ENCODE results near the gene S100A13.

Gene S100A13

GRCh38 chr1:153623101-153623500, 4.2 kb downstream of the S100A13 start:
- Histone ChIP-seq H3K4me3 (no peak overlapping the region), H3K9me3 (no peaks in the 10 kb centered on the region), H3K27me3 (no peaks in the 10 kb centered on the region), H3K27ac (no peak overlapping the region), H3K4me1 (peaks cover 0 to 43% (median 29%) of the 10 kb centered on the region in 4 donors), H3K36me3 (peaks cover 12 to 39% (median 14%) of the 10 kb centered on the region in 3 donors)
- TF ChIP-seq, protein P1, sequence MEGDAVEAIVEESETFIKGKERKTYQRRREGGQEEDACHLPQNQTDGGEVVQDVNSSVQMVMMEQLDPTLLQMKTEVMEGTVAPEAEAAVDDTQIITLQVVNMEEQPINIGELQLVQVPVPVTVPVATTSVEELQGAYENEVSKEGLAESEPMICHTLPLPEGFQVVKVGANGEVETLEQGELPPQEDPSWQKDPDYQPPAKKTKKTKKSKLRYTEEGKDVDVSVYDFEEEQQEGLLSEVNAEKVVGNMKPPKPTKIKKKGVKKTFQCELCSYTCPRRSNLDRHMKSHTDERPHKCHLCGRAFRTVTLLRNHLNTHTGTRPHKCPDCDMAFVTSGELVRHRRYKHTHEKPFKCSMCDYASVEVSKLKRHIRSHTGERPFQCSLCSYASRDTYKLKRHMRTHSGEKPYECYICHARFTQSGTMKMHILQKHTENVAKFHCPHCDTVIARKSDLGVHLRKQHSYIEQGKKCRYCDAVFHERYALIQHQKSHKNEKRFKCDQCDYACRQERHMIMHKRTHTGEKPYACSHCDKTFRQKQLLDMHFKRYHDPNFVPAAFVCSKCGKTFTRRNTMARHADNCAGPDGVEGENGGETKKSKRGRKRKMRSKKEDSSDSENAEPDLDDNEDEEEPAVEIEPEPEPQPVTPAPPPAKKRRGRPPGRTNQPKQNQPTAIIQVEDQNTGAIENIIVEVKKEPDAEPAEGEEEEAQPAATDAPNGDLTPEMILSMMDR (IDR thresholded peaks at IDR 0.05), result no peak
- DNase-seq, result peak in 1 of 2 donors; percentile 34
- intact Hi-C loops (cut with DNase I; ENCODE audit: low total_unique reads), result no loop called here

DNA sequence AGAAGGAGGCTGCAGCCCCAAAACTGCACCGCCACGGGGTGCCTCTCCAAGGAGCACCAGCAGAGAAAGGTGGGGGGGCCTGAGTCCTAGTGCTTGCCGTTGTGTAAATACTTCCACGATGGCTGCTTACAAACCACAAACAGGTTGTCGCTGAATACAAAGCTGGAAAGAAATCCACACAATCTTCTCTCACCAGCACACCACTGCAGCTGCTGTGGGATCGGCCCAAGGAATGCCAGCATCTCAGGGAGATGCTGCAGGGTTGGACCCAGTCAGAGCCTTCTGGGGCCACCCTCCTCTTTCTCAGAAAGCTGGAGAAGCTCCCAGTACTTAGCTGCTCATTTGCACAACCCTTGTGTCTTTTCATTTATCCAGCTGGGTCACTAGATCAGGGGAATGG, 8.1 kb downstream of the S100A13 start:
- H3K36me3 ChIP-seq, result peaks cover 12 to 39% (median 14%) of the 10 kb centered on the region in 3 donors
- H3K4me3 ChIP-seq, result no peak overlapping the region
- intact Hi-C loops (cut with DNase I; ENCODE audit: low total_unique reads), result loop anchor here (5.0 kb wide), 1 partner anchor 112 kb away; no protein-coding TSS in a partner anchor
- peaks cover 0 to 22% (median 10%) of the 10 kb centered on the region in 4 donors for H3K4me1 ChIP-seq
- H3K9me3 ChIP-seq, result no peaks in the 10 kb centered on the region
- no peak overlapping the region for H3K27ac ChIP-seq
- TF ChIP-seq, protein P1 (IDR thresholded peaks at IDR 0.05), result no peak
- no peak for DNase-seq
- H3K27me3 ChIP-seq, result no peaks in the 10 kb centered on the region

DNA sequence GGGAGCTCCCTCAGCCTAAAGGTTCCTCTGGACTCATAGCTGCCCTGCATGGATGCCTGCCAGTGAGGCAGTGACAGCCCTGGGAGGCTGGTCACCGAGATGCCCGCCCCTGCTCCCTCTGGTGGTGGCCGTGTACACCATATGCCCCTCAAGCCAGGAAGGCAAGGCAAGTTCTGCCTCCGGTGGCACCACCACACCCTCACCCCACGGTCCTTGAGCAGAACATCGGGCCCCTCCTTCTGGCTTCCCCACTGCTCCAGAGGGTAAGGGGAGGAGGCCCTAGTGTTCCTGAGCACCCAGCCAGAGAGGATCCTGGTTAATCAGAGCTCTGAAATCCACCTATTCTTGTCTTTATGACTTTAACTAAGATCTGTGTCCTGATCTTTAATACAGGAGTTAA, 9.6 kb downstream of the S100A13 start:
- peaks cover 12 to 30% (median 14%) of the 10 kb centered on the region in 3 donors for H3K36me3 ChIP-seq
- intact Hi-C loops (cut with DNase I; ENCODE audit: low total_unique reads), result loop anchor here (2.0 to 5.0 kb wide), 2 partner anchors 45 to 110 kb away; no protein-coding TSS in a partner anchor
- no peaks in the 10 kb centered on the region for H3K27me3 ChIP-seq
- no peak overlapping the region for H3K4me3 ChIP-seq
- H3K4me1 ChIP-seq, result peaks cover 0 to 17% (median 11%) of the 10 kb centered on the region in 4 donors
- TF ChIP-seq, protein P1 (IDR thresholded peaks at IDR 0.05), result no peak
- H3K9me3 ChIP-seq, result no peaks in the 10 kb centered on the region
- H3K27ac ChIP-seq, result peak overlapping the region in 1 of 2 donors; percentile 37
- DNase-seq, result peak in 1 of 2 donors; percentile 88

GRCh38 chr1:153616917-153617311, 10.4 kb downstream of the S100A13 start:
- Histone ChIP-seq H3K36me3 (peaks cover 8 to 28% (median 14%) of the 10 kb centered on the region in 3 donors), H3K4me1 (peaks cover 0 to 18% (median 11%) of the 10 kb centered on the region in 4 donors), H3K27me3 (no peaks in the 10 kb centered on the region), H3K4me3 (no peak overlapping the region), H3K9me3 (no peaks in the 10 kb centered on the region), H3K27ac (peak overlapping the region in 1 of 2 donors; percentile 37)
- TF ChIP-seq, protein P1 (IDR thresholded peaks at IDR 0.05), result no peak
- no peak for DNase-seq
- intact Hi-C loops (cut with DNase I; ENCODE audit: low total_unique reads), result loop anchor here (2.0 to 5.0 kb wide), 2 partner anchors 44 to 110 kb away; no protein-coding TSS in a partner anchor

DNA sequence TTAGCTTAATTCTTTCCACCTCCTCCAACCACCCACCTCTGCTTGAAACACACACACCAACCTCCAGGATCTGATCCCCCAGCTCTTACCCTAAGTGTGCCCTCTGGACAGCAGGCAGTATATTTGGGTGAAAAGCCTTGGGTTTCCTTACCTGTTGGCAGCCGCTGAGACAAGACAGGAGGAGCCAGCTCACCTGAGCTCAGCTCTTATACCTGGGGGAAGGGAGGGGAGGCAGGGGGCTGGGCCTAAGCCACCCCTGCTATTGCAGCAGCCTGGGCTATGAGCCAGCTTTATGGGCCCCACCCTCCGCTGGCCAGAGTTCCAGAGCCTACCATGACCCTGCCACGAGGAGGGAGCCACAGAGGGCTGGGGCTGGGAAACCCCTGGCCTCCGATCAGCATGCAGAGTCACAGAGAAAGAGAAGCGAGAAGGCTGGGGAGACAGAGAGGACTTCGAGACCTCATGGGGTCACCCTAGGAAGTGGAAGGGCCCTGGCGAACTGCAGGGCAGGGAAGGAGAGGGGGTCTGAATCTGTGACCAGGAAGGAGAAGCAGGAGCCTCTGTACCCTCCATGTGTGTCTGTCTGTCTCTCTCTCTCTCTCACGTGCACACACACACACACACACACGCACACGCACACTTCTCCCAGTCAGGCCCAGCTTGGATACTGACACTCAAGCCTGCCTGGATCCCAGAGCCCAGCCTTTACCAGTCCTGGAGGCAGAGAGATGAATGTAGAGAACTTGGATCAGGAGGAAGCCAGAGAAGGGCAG, 11.0 kb downstream of the S100A13 start, which contains the start of gene S100A14:
Gene S100A14, minus strand, starts transcription at position 182 of the 773 bp plus-strand sequence. CDS start 467 bp downstream, outside the sequence.
- Histone ChIP-seq H3K4me3 (no peak within 1 kb of the TSS), H3K9me3 (no peaks in the 10 kb centered on the region), H3K27ac (peak within 1 kb of the TSS in 1 of 2 donors; percentile 37), H3K27me3 (no peaks in the 10 kb centered on the region), H3K4me1 (peaks cover 0 to 24% (median 14%) of the 10 kb centered on the region in 4 donors), H3K36me3 (peaks cover 8 to 27% (median 14%) of the 10 kb centered on the region in 3 donors)
- TF ChIP-seq, protein P1 (IDR thresholded peaks at IDR 0.05), result no peak
- DNase-seq, result no peak
- intact Hi-C loops (cut with DNase I; ENCODE audit: low total_unique reads), result loop anchor here (2.0 to 5.0 kb wide), 2 partner anchors 44 to 109 kb away; no protein-coding TSS in a partner anchor

Measured in tibial artery (tissue), 4 donors.